ENCODE data around the gene TNFRSF1B.

DNA sequence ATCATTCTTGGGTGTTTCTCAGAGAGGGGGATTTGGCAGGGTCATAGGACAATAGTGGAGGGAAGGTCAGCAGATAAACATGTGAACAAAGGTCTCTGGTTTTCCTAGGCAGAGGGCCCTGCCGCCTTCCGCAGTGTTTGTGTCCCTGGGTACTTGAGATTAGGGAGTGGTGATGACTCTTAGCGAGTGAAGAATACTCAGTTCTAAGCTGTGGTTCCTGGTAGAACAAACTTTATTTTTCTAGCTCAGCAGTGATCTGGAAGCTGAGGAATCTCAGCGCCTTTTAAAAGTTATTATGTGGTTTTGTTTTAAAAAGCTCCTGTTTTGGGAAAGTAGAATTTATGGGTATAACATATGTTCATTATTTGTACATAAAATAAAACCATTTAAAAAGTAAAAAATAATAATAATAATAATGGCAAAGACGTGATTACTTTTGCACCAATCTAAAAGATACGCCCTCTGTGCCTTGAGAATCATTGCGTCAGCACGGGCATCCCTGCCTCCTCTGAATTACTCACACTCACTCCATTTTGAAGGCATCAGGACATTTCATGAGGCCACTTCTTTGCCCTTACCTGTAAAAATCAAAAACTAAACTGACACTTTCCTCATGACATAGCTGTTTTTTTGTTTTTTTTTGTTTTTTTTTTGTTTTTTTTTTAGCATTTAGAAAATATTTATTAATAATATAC lies 29.7 kb upstream of the TNFRSF1B start:
- TF ChIP-seq POLR2AphosphoS5 (IDR thresholded peaks at IDR 0.05; ENCODE audit: borderline replicate concordance, low read depth, low read length) (no peak), EZH2 (IDR thresholded peaks at IDR 0.05) (no peak), FOXP2 (optimal IDR thresholded peaks at IDR 0.05; ENCODE audit: control extremely low read depth, extremely low read length, insufficient read depth) (no peak)
